Gastroesophageal sphincter (tissue), 4 donors: ENCODE measurements around the gene FBXO47. TPM values are rescaled to one million over a fixed set of nuclear protein-coding genes. Genes with fewer than 3 reads are reported as not detected.
"Not testable (repeated sequence)": the region's sequence is repeated elsewhere in the genome, so short reads cannot be mapped to it uniquely, and the experiment has no call there.

Source experiments
- ATAC-seq: fragments of 150-250 bp; one replicate; pipeline ENCODE4 v1.9.1; 2016; ENCODE audit warnings: mild to moderate bottlenecking, moderate library complexity
- H3K27ac ChIP-seq, 4 donors: fragments of 200-600 bp; sonication (generic) in 3 of 4; 1 replicate in 3 of 4; 2 replicates in 1 of 4; pipeline ENCODE4 v1.5.1; 2016 to 2019
- H3K27me3 ChIP-seq: fragments of 200-600 bp; sonication (generic); one replicate; pipeline ENCODE4 v1.5.1; 2019
- H3K36me3 ChIP-seq, 2 donors: fragments of 200-600 bp; sonication (generic); one replicate each; pipeline ENCODE4 v1.5.1; 2019; ENCODE audit warnings: control low read depth in 1 of 2
- H3K4me1 ChIP-seq, 3 donors: fragments of 200-600 bp; sonication (generic); 1 replicate in 2 of 3; 2 replicates in 1 of 3; pipeline ENCODE4 v1.5.1; 2016 to 2019; ENCODE audit warnings: control low read depth in 2 of 3
- H3K4me3 ChIP-seq, 2 donors: fragments of 200-600 bp; sonication (generic); one replicate each; pipeline ENCODE4 v1.5.1; 2019; ENCODE audit warnings: mild to moderate bottlenecking in 1 of 2, moderate library complexity in 1 of 2
- H3K9me3 ChIP-seq, 3 donors: fragments of 200-600 bp; sonication (generic); one replicate each; pipeline ENCODE4 v1.5.1; 2017 to 2019; ENCODE audit warnings: control low read depth in 2 of 3
- CTCF ChIP-seq, 4 experiments: fragments of 200-600 bp in 2 of 4; fragments of 450-650 bp in 2 of 4; sonication (generic) in 1 of 4; IDR thresholded peaks; one replicate each; pipeline ENCODE4 v1.5.1; 2017 to 2019; ENCODE audit warnings: antibody characterized with exemption in 4 of 4, mild to moderate bottlenecking in 2 of 4, moderate library complexity in 2 of 4
- EP300 ChIP-seq: sonication (generic); formaldehyde crosslinking; IDR thresholded peaks from one replicate; pipeline ENCODE4 v1.6.1; 2017; ENCODE audit warnings: antibody characterized with exemption, mild to moderate bottlenecking
- POLR2A ChIP-seq, 2 donors: fragments of 450-650 bp; IDR thresholded peaks; one replicate each; pipeline ENCODE4 v1.6.1; 2017; ENCODE audit warnings: antibody characterized with exemption in 2 of 2, mild to moderate bottlenecking in 2 of 2, moderate library complexity in 1 of 2
- POLR2AphosphoS5 ChIP-seq: sonication (generic); formaldehyde crosslinking; IDR thresholded peaks from one replicate; pipeline ENCODE4 v1.6.1; 2017; ENCODE audit warnings: antibody characterized with exemption
- WGBS, 2 donors: methylation state at CpG; one replicate each; pipeline ENCODE4 v1.1.5; 2018; ENCODE audit warnings: low coverage in 1 of 2; 5-methylcytosine and 5-hydroxymethylcytosine counted together
- total RNA-seq, 4 donors: library from RNA; depleted of rRNA; stranded (reverse); fragments of >200 nt; gene quantifications; one replicate each; pipeline ENCODE4 v1.1.0, GENCODE V29; 2016

Gene FBXO47
- total RNA-seq, 4 donors from 2014 or later: 0.25 TPM; not detected in 3

- peaks cover 0 to 14% (median 0%) of the 10 kb centered on the region in 3 donors for H3K4me1 ChIP-seq
- no peaks in the 10 kb centered on the region for H3K27me3 ChIP-seq
- no peaks in the 10 kb centered on the region for H3K9me3 ChIP-seq
- 77 to 78% methylated on average over 4 of the region's 4 CpGs for WGBS, 2 donors
- TF ChIP-seq POLR2AphosphoS5 (no peak), CTCF (IDR thresholded peaks at IDR 0.05) (no peak), POLR2A (IDR thresholded peaks at IDR 0.05) (no peak), EP300 (no peak)
- no peak overlapping the region for H3K4me3 ChIP-seq
- no peak for ATAC-seq
- H3K36me3 ChIP-seq: no peaks in the 10 kb centered on the region
- H3K27ac ChIP-seq: no peak overlapping the region
Measured at GRCh38 chr17:38961413-38961812, 5.8 kb downstream of the FBXO47 start.

GRCh38 chr17:38960402-38960801, 6.8 kb downstream of the FBXO47 start:
- WGBS, 2 donors: 91 to 94% methylated on average over 4 of the region's 5 CpGs
- no peak for ATAC-seq
- no peak overlapping the region for H3K27ac ChIP-seq
- H3K27me3 ChIP-seq: no peaks in the 10 kb centered on the region
- no peak for TF ChIP-seq POLR2AphosphoS5
- no peak for TF ChIP-seq CTCF (IDR thresholded peaks at IDR 0.05)
- TF ChIP-seq POLR2A (IDR thresholded peaks at IDR 0.05): no peak
- no peak for TF ChIP-seq EP300
- peaks cover 0 to 14% (median 0%) of the 10 kb centered on the region in 3 donors for H3K4me1 ChIP-seq
- H3K36me3 ChIP-seq: no peaks in the 10 kb centered on the region
- H3K9me3 ChIP-seq: no peaks in the 10 kb centered on the region
- H3K4me3 ChIP-seq: no peak overlapping the region

- Histone ChIP-seq H3K4me1 (peaks cover 0 to 14% (median 0%) of the 10 kb centered on the region in 3 donors), H3K4me3 (no peak overlapping the region), H3K27ac (peak overlapping the region in 3 of 4 donors; percentile 49 to 68 (median 60)), H3K27me3 (no peaks in the 10 kb centered on the region), H3K9me3 (no peaks in the 10 kb centered on the region), H3K36me3 (no peaks in the 10 kb centered on the region)
- no peak for ATAC-seq
- TF ChIP-seq CTCF (IDR thresholded peaks at IDR 0.05): no peak
- no peak for TF ChIP-seq POLR2A (IDR thresholded peaks at IDR 0.05)
- no peak for TF ChIP-seq EP300
- TF ChIP-seq POLR2AphosphoS5: no peak
- 52 to 74% methylated on average over 2 to 3 of the region's 3 CpGs for WGBS, 2 donors
Measured at GRCh38 chr17:38959508-38959907, 7.7 kb downstream of the FBXO47 start.

GRCh38 chr17:38958756-38959155, 8.4 kb downstream of the FBXO47 start:
- Histone ChIP-seq H3K9me3 (no peaks in the 10 kb centered on the region), H3K36me3 (no peaks in the 10 kb centered on the region), H3K27ac (peak overlapping the region in 2 of 4 donors; percentile 60 to 68), H3K4me1 (peaks cover 0 to 14% (median 0%) of the 10 kb centered on the region in 3 donors), H3K27me3 (no peaks in the 10 kb centered on the region), H3K4me3 (no peak overlapping the region)
- TF ChIP-seq CTCF (IDR thresholded peaks at IDR 0.05) (no peak), POLR2A (IDR thresholded peaks at IDR 0.05) (no peak), POLR2AphosphoS5 (no peak), EP300 (no peak)
- ATAC-seq: no peak

GRCh38 chr17:38958326-38958725, 8.9 kb downstream of the FBXO47 start:
- ATAC-seq: no peak
- TF ChIP-seq CTCF (IDR thresholded peaks at IDR 0.05) (no peak), POLR2AphosphoS5 (no peak)
- H3K4me3 ChIP-seq: no peak overlapping the region
- peaks cover 0 to 14% (median 0%) of the 10 kb centered on the region in 3 donors for H3K4me1 ChIP-seq
- no peaks in the 10 kb centered on the region for H3K9me3 ChIP-seq
- H3K36me3 ChIP-seq: no peaks in the 10 kb centered on the region
- H3K27me3 ChIP-seq: no peaks in the 10 kb centered on the region
- H3K27ac ChIP-seq: peak overlapping the region in 3 of 4 donors; percentile 60 to 68 (median 66)
- 0% methylated on average over 1 of the region's 1 CpG for WGBS, 2 donors

- H3K4me3 ChIP-seq, H3K4me1 ChIP-seq, H3K36me3 ChIP-seq, H3K9me3 ChIP-seq, ATAC-seq, H3K27me3 ChIP-seq, H3K27ac ChIP-seq: not testable (repeated sequence)
- WGBS, 2 donors: 90 to 93% methylated on average over 2 to 6 of the region's 7 CpGs
Measured at GRCh38 chr17:38953800-38954199, 13.4 kb downstream of the FBXO47 start.
